Measurements from ENCODE around the gene MSI2. TPM values are rescaled to one million over a fixed set of nuclear protein-coding genes. Genes with fewer than 3 reads are reported as not detected.

Gene MSI2
- total and polyA plus RNA-seq, 2 experiments from 2014 or later: 18.9 to 41.8 TPM

DNA sequence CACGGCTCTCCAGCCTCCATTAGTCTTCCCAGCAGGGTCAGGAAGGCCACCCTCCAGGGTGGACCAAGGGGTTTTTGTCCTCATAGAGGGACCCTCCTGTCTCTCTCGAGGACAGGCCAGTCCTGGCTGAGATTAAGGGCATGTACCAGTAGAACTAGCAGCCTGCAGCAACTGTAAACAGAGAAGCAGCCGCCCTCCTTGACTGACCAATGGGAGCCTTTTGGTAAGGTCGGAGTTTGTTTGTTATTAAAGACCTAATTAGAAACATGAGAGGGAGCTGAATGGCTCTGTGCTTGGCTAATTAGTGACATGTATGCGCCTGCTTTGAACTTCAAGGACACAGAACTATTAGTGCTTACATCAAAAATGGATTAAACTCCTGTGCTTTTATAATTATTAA lies 408.8 kb downstream of the MSI2 start (continued):
- TF ChIP-seq, protein P1, sequence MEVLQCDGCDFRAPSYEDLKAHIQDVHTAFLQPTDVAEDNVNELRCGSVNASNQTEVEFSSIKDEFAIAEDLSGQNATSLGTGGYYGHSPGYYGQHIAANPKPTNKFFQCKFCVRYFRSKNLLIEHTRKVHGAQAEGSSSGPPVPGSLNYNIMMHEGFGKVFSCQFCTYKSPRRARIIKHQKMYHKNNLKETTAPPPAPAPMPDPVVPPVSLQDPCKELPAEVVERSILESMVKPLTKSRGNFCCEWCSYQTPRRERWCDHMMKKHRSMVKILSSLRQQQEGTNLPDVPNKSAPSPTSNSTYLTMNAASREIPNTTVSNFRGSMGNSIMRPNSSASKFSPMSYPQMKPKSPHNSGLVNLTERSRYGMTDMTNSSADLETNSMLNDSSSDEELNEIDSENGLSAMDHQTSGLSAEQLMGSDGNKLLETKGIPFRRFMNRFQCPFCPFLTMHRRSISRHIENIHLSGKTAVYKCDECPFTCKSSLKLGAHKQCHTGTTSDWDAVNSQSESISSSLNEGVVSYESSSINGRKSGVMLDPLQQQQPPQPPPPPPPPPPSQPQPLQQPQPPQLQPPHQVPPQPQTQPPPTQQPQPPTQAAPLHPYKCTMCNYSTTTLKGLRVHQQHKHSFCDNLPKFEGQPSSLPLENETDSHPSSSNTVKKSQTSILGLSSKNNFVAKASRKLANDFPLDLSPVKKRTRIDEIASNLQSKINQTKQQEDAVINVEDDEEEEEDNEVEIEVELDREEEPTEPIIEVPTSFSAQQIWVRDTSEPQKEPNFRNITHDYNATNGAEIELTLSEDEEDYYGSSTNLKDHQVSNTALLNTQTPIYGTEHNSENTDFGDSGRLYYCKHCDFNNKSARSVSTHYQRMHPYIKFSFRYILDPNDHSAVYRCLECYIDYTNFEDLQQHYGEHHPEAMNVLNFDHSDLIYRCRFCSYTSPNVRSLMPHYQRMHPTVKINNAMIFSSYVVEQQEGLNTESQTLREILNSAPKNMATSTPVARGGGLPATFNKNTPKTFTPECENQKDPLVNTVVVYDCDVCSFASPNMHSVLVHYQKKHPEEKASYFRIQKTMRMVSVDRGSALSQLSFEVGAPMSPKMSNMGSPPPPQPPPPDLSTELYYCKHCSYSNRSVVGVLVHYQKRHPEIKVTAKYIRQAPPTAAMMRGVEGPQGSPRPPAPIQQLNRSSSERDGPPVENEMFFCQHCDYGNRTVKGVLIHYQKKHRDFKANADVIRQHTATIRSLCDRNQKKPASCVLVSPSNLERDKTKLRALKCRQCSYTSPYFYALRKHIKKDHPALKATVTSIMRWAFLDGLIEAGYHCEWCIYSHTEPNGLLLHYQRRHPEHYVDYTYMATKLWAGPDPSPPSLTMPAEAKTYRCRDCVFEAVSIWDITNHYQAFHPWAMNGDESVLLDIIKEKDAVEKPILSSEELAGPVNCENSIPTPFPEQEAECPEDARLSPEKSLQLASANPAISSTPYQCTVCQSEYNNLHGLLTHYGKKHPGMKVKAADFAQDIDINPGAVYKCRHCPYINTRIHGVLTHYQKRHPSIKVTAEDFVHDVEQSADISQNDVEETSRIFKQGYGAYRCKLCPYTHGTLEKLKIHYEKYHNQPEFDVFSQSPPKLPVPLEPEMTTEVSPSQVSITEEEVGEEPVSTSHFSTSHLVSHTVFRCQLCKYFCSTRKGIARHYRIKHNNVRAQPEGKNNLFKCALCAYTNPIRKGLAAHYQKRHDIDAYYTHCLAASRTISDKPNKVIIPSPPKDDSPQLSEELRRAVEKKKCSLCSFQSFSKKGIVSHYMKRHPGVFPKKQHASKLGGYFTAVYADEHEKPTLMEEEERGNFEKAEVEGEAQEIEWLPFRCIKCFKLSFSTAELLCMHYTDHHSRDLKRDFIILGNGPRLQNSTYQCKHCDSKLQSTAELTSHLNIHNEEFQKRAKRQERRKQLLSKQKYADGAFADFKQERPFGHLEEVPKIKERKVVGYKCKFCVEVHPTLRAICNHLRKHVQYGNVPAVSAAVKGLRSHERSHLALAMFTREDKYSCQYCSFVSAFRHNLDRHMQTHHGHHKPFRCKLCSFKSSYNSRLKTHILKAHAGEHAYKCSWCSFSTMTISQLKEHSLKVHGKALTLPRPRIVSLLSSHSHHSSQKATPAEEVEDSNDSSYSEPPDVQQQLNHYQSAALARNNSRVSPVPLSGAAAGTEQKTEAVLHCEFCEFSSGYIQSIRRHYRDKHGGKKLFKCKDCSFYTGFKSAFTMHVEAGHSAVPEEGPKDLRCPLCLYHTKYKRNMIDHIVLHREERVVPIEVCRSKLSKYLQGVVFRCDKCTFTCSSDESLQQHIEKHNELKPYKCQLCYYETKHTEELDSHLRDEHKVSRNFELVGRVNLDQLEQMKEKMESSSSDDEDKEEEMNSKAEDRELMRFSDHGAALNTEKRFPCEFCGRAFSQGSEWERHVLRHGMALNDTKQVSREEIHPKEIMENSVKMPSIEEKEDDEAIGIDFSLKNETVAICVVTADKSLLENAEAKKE (CRISPR knock-in tag; IDR thresholded peaks at IDR 0.05): no peak
- TF ChIP-seq JUNB (IDR thresholded peaks at IDR 0.05; ENCODE audit: unreplicated experiment) (no peak), CTCF (conservative IDR thresholded peaks at IDR 0.05; ENCODE audit: low read depth in 2 of 2) (no peak), CREB1 (CRISPR knock-in tag; IDR thresholded peaks at IDR 0.05; ENCODE audit: low read depth) (no peak), ETS1 (IDR thresholded peaks at IDR 0.05) (no peak), POLR2AphosphoS5 (IDR thresholded peaks at IDR 0.05; ENCODE audit: low read depth) (no peak)

DNA sequence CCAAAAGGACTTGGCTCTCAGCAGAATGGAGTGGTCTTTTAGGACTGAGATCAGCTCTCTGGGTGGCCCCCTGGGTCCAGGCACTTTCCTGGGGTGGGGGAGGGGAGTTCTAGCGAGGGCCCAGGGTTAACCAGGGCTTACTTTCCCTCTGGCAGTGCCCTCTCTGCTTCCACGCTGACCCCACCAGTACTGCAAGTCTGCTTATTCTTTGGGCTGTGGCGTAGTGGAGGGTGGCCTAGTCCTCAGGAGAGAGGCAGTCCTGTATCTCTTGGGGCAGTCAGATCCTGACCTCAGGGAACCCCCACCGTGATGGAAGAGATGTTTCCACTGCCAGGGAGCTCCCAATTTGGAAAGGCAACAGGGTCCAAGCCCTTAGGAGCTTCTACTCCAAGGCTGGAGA lies 409.4 kb downstream of the MSI2 start:
- Histone ChIP-seq H3K27me3 (ENCODE audit: insufficient read depth) (no peaks in the 10 kb centered on the region), H3K4me1 (ENCODE audit: insufficient read depth) (peaks cover 40% of the 10 kb centered on the region), H2AFZ (no peak overlapping the region), H3K4me3 (no peak overlapping the region), H3K36me3 (ENCODE audit: insufficient read depth) (no peaks in the 10 kb centered on the region), H3K9me2 (ENCODE audit: insufficient read depth) (no peaks in the 10 kb centered on the region), H3F3A (replicated peaks; ENCODE audit: low read depth) (peaks cover 5% of the 10 kb centered on the region; the same call in 1 of the 2 replicates), H3K79me2 (replicated peaks; ENCODE audit: insufficient read depth) (no peaks in the 10 kb centered on the region), H3K27ac (ENCODE audit: low read depth) (no peak overlapping the region), H3K4me2 (peak overlapping the region; percentile 42), H4K20me1 (replicated peaks; ENCODE audit: insufficient read depth) (peaks cover 3% of the 10 kb centered on the region; the same call in 1 of the 2 replicates)
- Mint-ChIP-seq H3K36me3 (ENCODE audit: low read depth) (no peaks in the 10 kb centered on the region), H3K4me1 (peaks cover 51% of the 10 kb centered on the region), H3K4me3 (no peak overlapping the region; the same call in 2 of the 3 replicates), H3K27ac (no peak overlapping the region), H3K27me3 (ENCODE audit: insufficient read depth, low read depth, poor library complexity) (peaks cover 9% of the 10 kb centered on the region), H3K9me3 (no peaks in the 10 kb centered on the region)
- peak; percentile 6; the same call in 2 of the 3 replicates for ATAC-seq
- peak; percentile 41 for DNase-seq (ENCODE audit: low spot score)
- TF ChIP-seq ZNF114 (CRISPR knock-in tag; IDR thresholded peaks at IDR 0.05): no peak
- TF ChIP-seq, protein P1 (CRISPR knock-in tag; IDR thresholded peaks at IDR 0.05): no peak

Data from GM23338 (cell line).